Measurements from ENCODE around the gene IFI27. TPM values are rescaled to one million over a fixed set of nuclear protein-coding genes. Genes with fewer than 3 reads are reported as not detected.

IFI27 gene
- total and polyA plus RNA-seq, 2 of the 8 experiments (the other 6 are each of a cell fraction or from before 2014, with no cell fraction given), result 0.76 to 2.2 TPM

GRCh38 chr14:94121485-94121884, 10.9 kb downstream of the IFI27 start:
- CTCF ChIA-PET (ENCODE audit: partially characterized antibody), result interaction anchor here (1.5 to 1.7 kb wide), 2 partner anchors 15 to 93 kb away, joined by 3 to 6 read pairs; no protein-coding TSS in a partner anchor
- Histone ChIP-seq H3K36me3 (ENCODE audit: control insufficient read depth in 2 of 4, insufficient read depth in 4 of 4, low read length in 3 of 4) (no peaks in the 10 kb centered on the region), H3K4ac (replicated peaks; ENCODE audit: insufficient read length, low read depth, low read length) (no peak overlapping the region), H3K79me2 (ENCODE audit: control insufficient read depth in 1 of 2, insufficient read depth in 2 of 2, low read length in 2 of 2) (no peaks in the 10 kb centered on the region), H3K23ac (ENCODE audit: insufficient read length) (no peak overlapping the region), H3K4me1 (replicated peaks in 1 of 4; ENCODE audit: control insufficient read depth in 3 of 4, insufficient read depth in 4 of 4, low read length in 3 of 4) (no peaks in the 10 kb centered on the region), H3K4me2 (ENCODE audit: insufficient read depth in 1 of 2, low read depth in 2 of 2, low read length in 2 of 2) (no peak overlapping the region), H3K9ac (replicated peaks in 1 of 4; ENCODE audit: extremely low read depth in 1 of 4, low read depth in 3 of 4, low read length in 3 of 4) (no peak overlapping the region), H2BK15ac (ENCODE audit: low read length) (no peak overlapping the region), H3K9me3 (ENCODE audit: insufficient read depth in 2 of 2, low read depth in 1 of 2, low read length in 1 of 2) (peaks cover 2 to 7% of the 10 kb centered on the region in 2 experiments; a peak in 1 of 4 replicates), H2AFZ (ENCODE audit: low read length) (no peak overlapping the region), H4K91ac (replicated peaks; ENCODE audit: insufficient read length, low read length) (no peak overlapping the region), H4K20me1 (replicated peaks in 1 of 2; ENCODE audit: control insufficient read depth in 1 of 2, insufficient read depth in 2 of 2, low read length in 2 of 2) (no peaks in the 10 kb centered on the region), H2BK20ac (ENCODE audit: low read length) (no peak overlapping the region), H3K23me2 (ENCODE audit: low read depth, low read length) (no peaks in the 10 kb centered on the region), H4K8ac (ENCODE audit: extremely low read depth, insufficient read depth, low read length) (no peak overlapping the region), H2BK5ac (ENCODE audit: low read depth, low read length) (no peak overlapping the region), H4K5ac (ENCODE audit: insufficient read length, low read depth, low read length) (no peak overlapping the region), H2BK12ac (ENCODE audit: low read depth, low read length) (no peak overlapping the region), H2AK5ac (ENCODE audit: low read depth, low read length) (no peak overlapping the region), H3K4me3 (ENCODE audit: extremely low read depth in 1 of 4, insufficient read depth in 2 of 4, low read depth in 3 of 4, low read length in 4 of 4) (no peak overlapping the region), H3K27ac (ENCODE audit: low read depth, low read length) (no peak overlapping the region), H3K79me1 (ENCODE audit: low read depth, low read length) (no peaks in the 10 kb centered on the region), H3K56ac (replicated peaks; ENCODE audit: insufficient read length, low read depth, low read length) (no peak overlapping the region), H3K18ac (ENCODE audit: extremely low read depth, low read length) (no peak overlapping the region), H3K14ac (ENCODE audit: insufficient read length) (no peak overlapping the region), H3K27me3 (replicated peaks in 1 of 4; ENCODE audit: control insufficient read depth in 3 of 4, extremely low read depth in 1 of 4, insufficient read depth in 3 of 4, low read length in 3 of 4) (peaks cover 0 to 2% (median 0%) of the 10 kb centered on the region in 4 experiments; a peak in 2 of 7 replicates), H2BK120ac (replicated peaks; ENCODE audit: low read depth, low read length) (no peak overlapping the region)
- FAIRE-seq, result no peak
- POLR2A ChIA-PET (ENCODE audit: partially characterized antibody), result no interaction called here
- 92% methylated on average over 3 of the region's 3 CpGs; no CpG with 5 or more reads in 1 of the 2 experiments for WGBS, 2 experiments (ENCODE audit: extremely low coverage in 1 of 2, insufficient coverage in 1 of 2, insufficient read length in 1 of 2, insufficient replicate concordance in 2 of 2, low coverage in 1 of 2, low lambda C conversion rate in 2 of 2, missing lambda C conversion rate in 1 of 2)
- DNase-seq (ENCODE audit: low read depth in 1 of 2, low spot score in 2 of 2), result no peak
- no peak for TF ChIP-seq NRF1 (IDR thresholded peaks at IDR 0.05; ENCODE audit: low read depth, low read length)
- no peak for TF ChIP-seq HDAC2 (IDR thresholded peaks at IDR 0.05; ENCODE audit: borderline replicate concordance in 1 of 2, low read depth in 2 of 2, low read length in 2 of 2)
- no peak for TF ChIP-seq JUN (IDR thresholded peaks at IDR 0.05; ENCODE audit: low read depth, low read length)
- no peak for TF ChIP-seq CTBP2 (IDR thresholded peaks at IDR 0.05; ENCODE audit: borderline replicate concordance, insufficient read depth, insufficient read length, low read length)
- no peak for TF ChIP-seq RBBP5 (IDR thresholded peaks at IDR 0.05; ENCODE audit: borderline replicate concordance, low read depth, low read length)
- no peak for TF ChIP-seq EGR1 (IDR thresholded peaks at IDR 0.05; ENCODE audit: borderline replicate concordance, low read depth, low read length)
- no peak for TF ChIP-seq CHD1 (IDR thresholded peaks at IDR 0.05; ENCODE audit: low read depth, low read length)
- no peak for TF ChIP-seq SIRT6 (IDR thresholded peaks at IDR 0.05; ENCODE audit: low read length)
- no peak for TF ChIP-seq MAX (IDR thresholded peaks at IDR 0.05)
- no peak for TF ChIP-seq CEBPB (IDR thresholded peaks at IDR 0.05; ENCODE audit: low read depth, low read length)
- TF ChIP-seq SIN3A (conservative IDR thresholded peaks at IDR 0.05 in 1 of 2, IDR thresholded peaks at IDR 0.05 in 1 of 2; ENCODE audit: low read depth in 1 of 2, low read length in 2 of 2), result no peak
- no peak for TF ChIP-seq HDAC6 (IDR thresholded peaks at IDR 0.05; ENCODE audit: low read depth, low read length)
- TF ChIP-seq, protein P1, sequence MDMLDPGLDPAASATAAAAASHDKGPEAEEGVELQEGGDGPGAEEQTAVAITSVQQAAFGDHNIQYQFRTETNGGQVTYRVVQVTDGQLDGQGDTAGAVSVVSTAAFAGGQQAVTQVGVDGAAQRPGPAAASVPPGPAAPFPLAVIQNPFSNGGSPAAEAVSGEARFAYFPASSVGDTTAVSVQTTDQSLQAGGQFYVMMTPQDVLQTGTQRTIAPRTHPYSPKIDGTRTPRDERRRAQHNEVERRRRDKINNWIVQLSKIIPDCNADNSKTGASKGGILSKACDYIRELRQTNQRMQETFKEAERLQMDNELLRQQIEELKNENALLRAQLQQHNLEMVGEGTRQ (IDR thresholded peaks at IDR 0.05; ENCODE audit: low read length), result no peak
